IMR-90 (cell line): ENCODE measurements around the gene NDUFS5. TPM values are rescaled to one million over a fixed set of nuclear protein-coding genes. Genes with fewer than 3 reads are reported as not detected.

ENCODE experiments used
- ATAC-seq: fragments of 200-7000 bp; cut with Tn5 transposase; 2 replicates; pipeline ENCODE4 v1.9.1; 2020; ENCODE audit warnings: low read depth, mild to moderate bottlenecking, moderate library complexity
- BruUV-seq: library from RNA; stranded (reverse); fragments of 400-500 nt; replicated peaks from 2 replicates; lab custom pipeline; 2021; lab: Mats Ljungman, UMichigan
- CTCF ChIA-PET: fragments of 300-600 bp; formaldehyde crosslinking; extraction: SDS; loops from one replicate; lab custom pipeline; 2021; ENCODE audit warnings: antibody characterized with exemption; lab: Yijun Ruan, JAX
- POLR2A ChIA-PET: fragments of 300-600 bp; sonication (Branson Sonifier 250); formaldehyde crosslinking; loops from one replicate; lab custom pipeline; 2022; ENCODE audit warnings: antibody characterized with exemption; ENCODE audit not compliant: unreplicated experiment; lab: Charles Lee
- DNase-seq: peaks from one replicate; pipeline ENCODE4 v3.0.0; 2013
- H2AFZ ChIP-seq: replicated peaks from 2 replicates; pipeline ENCODE3; 2013; ENCODE audit warnings: low read length, mild to moderate bottlenecking; ENCODE audit not compliant: poor library complexity
- H2AK5ac ChIP-seq: 2 replicates; pipeline ENCODE4 v1.6.1; 2013; ENCODE audit warnings: low read depth, low read length, inconsistent platforms
- H2AK9ac ChIP-seq: replicated peaks from 2 replicates; pipeline ENCODE3; 2013; ENCODE audit warnings: mild to moderate bottlenecking, low read depth, low read length, moderate library complexity; ENCODE audit not compliant: poor library complexity
- H2BK120ac ChIP-seq: 2 replicates; pipeline ENCODE4 v1.6.1; 2013; ENCODE audit warnings: low read depth, low read length, inconsistent platforms
- H2BK15ac ChIP-seq: 3 replicates; pipeline ENCODE4 v1.6.1; 2013; ENCODE audit warnings: low read depth, low read length, inconsistent platforms
- H2BK20ac ChIP-seq: 2 replicates; pipeline ENCODE4 v1.6.1; 2013; ENCODE audit warnings: low read depth, mild to moderate bottlenecking, inconsistent platforms, low read length, moderate library complexity
- H2BK5ac ChIP-seq: 2 replicates; pipeline ENCODE4 v1.6.1; 2013; ENCODE audit warnings: mild to moderate bottlenecking, low read depth, low read length, inconsistent platforms; ENCODE audit not compliant: poor library complexity, severe bottlenecking
- H3K14ac ChIP-seq: replicated peaks from 2 replicates; pipeline ENCODE4 v1.6.1; 2013; ENCODE audit warnings: low read depth, low read length, inconsistent platforms
- H3K18ac ChIP-seq: 2 replicates; pipeline ENCODE4 v1.6.1; 2013; ENCODE audit warnings: low read depth, low read length, control low read depth
- H3K23ac ChIP-seq: 2 replicates; pipeline ENCODE4 v1.6.1; 2013; ENCODE audit warnings: low read depth, low read length, inconsistent platforms
- H3K27ac ChIP-seq: 2 replicates; pipeline ENCODE4 v1.5.1; 2013; ENCODE audit warnings: mild to moderate bottlenecking, control low read depth, low read length; ENCODE audit not compliant: insufficient read depth
- H3K27me3 ChIP-seq: 2 replicates; pipeline ENCODE4 v1.6.1; 2013; ENCODE audit warnings: low read length; ENCODE audit not compliant: control insufficient read depth, insufficient read depth
- H3K36me3 ChIP-seq: 2 replicates; pipeline ENCODE4 v1.6.1; 2013; ENCODE audit warnings: low read length, mixed read lengths; ENCODE audit not compliant: control insufficient read depth, insufficient read depth
- H3K4ac ChIP-seq: 2 replicates; pipeline ENCODE4 v1.6.1; 2013; ENCODE audit warnings: low read depth, low read length, inconsistent platforms
- H3K4me1 ChIP-seq: 2 replicates; pipeline ENCODE4 v1.6.1; 2013; ENCODE audit warnings: low read length, mixed read lengths; ENCODE audit not compliant: control insufficient read depth, insufficient read depth
- H3K4me2 ChIP-seq: 2 replicates; pipeline ENCODE4 v1.6.1; 2013; ENCODE audit warnings: low read depth, mild to moderate bottlenecking, control low read depth, low read length, moderate library complexity
- H3K4me3 ChIP-seq: 2 replicates; pipeline ENCODE4 v1.5.1; 2013; ENCODE audit warnings: low read depth, mild to moderate bottlenecking, control low read depth, low read length, moderate library complexity; ENCODE audit not compliant: insufficient read depth
- H3K56ac ChIP-seq: 2 replicates; pipeline ENCODE4 v1.6.1; 2013; ENCODE audit warnings: low read length, inconsistent platforms; ENCODE audit not compliant: insufficient read depth; ENCODE audit errors: extremely low read depth
- H3K79me1 ChIP-seq, 2 experiments: 2 replicates each; pipeline ENCODE4 v1.6.1; 2013; ENCODE audit warnings: low read length in 2 of 2, inconsistent platforms in 1 of 2, low read depth in 1 of 2
- H3K9ac ChIP-seq: 2 replicates; pipeline ENCODE4 v1.6.1; 2013; ENCODE audit warnings: low read depth, low read length, control low read depth
- H3K9me1 ChIP-seq: 2 replicates; pipeline ENCODE4 v1.6.1; 2013; ENCODE audit warnings: low read length, inconsistent platforms; ENCODE audit not compliant: insufficient read depth
- H3K9me3 ChIP-seq: 2 replicates; pipeline ENCODE4 v1.6.1; 2013; ENCODE audit warnings: low read length; ENCODE audit not compliant: control insufficient read depth, insufficient read depth
- H4K20me1 ChIP-seq: 2 replicates; pipeline ENCODE4 v1.6.1; 2013; ENCODE audit warnings: low read length, inconsistent platforms; ENCODE audit not compliant: insufficient read depth
- H4K5ac ChIP-seq: 2 replicates; pipeline ENCODE4 v1.6.1; 2013; ENCODE audit warnings: mild to moderate bottlenecking, low read depth, low read length, control low read depth
- H4K8ac ChIP-seq, 2 experiments: 2 replicates each; pipeline ENCODE4 v1.6.1; 2013; ENCODE audit warnings: low read depth in 2 of 2, low read length in 2 of 2, control low read depth in 1 of 2, inconsistent platforms in 1 of 2
- H4K91ac ChIP-seq: 2 replicates; pipeline ENCODE4 v1.6.1; 2013; ENCODE audit warnings: low read depth, low read length, inconsistent platforms; ENCODE audit not compliant: insufficient read depth
- BHLHE40 ChIP-seq: fragments of 150-350 bp; IDR thresholded peaks from 2 replicates; pipeline ENCODE4 v1.6.1; 2016; ENCODE audit warnings: mild to moderate bottlenecking, low read depth, low read length
- CEBPB ChIP-seq: IDR thresholded peaks from 2 replicates; pipeline ENCODE4 v1.6.1; 2012; ENCODE audit warnings: low read depth, low read length, improper control_type of control experiment
- CHD1 ChIP-seq: IDR thresholded peaks from 2 replicates; pipeline ENCODE4 v1.6.1; 2012; ENCODE audit warnings: low read depth, low read length, improper control_type of control experiment
- CTCF ChIP-seq: conservative IDR thresholded peaks from 2 replicates; pipeline ENCODE4 v1.5.1; 2012; ENCODE audit warnings: mild to moderate bottlenecking, low read depth, low read length, improper control_type of control experiment
- ELK1 ChIP-seq: fragments of 150-350 bp; IDR thresholded peaks from 2 replicates; pipeline ENCODE4 v1.6.1; 2016; ENCODE audit warnings: low read depth, mild to moderate bottlenecking, low read length, moderate library complexity, borderline replicate concordance
- FOS ChIP-seq: fragments of 150-350 bp; IDR thresholded peaks from 2 replicates; pipeline ENCODE4 v1.6.1; 2016; ENCODE audit warnings: low read depth, low read length
- MAFK ChIP-seq: IDR thresholded peaks from 2 replicates; pipeline ENCODE4 v1.6.1; 2012; ENCODE audit warnings: low read depth, low read length, improper control_type of control experiment
- MAZ ChIP-seq: IDR thresholded peaks from 2 replicates; pipeline ENCODE4 v1.6.1; 2012; ENCODE audit warnings: low read depth, mild to moderate bottlenecking, low read length, improper control_type of control experiment, moderate library complexity, borderline replicate concordance
- MXI1 ChIP-seq: IDR thresholded peaks from 2 replicates; pipeline ENCODE4 v1.6.1; 2012; ENCODE audit warnings: low read depth, mild to moderate bottlenecking, low read length, moderate library complexity, borderline replicate concordance
- POLR2A ChIP-seq: IDR thresholded peaks from 2 replicates; pipeline ENCODE4 v1.6.1; 2012; ENCODE audit warnings: mild to moderate bottlenecking, low read depth, low read length
- RCOR1 ChIP-seq: IDR thresholded peaks from 2 replicates; pipeline ENCODE4 v1.6.1; 2012; ENCODE audit warnings: mild to moderate bottlenecking, low read length, improper control_type of control experiment; ENCODE audit not compliant: insufficient replicate concordance
- RFX5 ChIP-seq: IDR thresholded peaks from 2 replicates; pipeline ENCODE4 v1.8.0; 2012; ENCODE audit warnings: low read depth, mild to moderate bottlenecking, low read length, moderate library complexity
- SMC3 ChIP-seq: fragments of 150-350 bp; IDR thresholded peaks from 2 replicates; pipeline ENCODE4 v1.6.1; 2016; ENCODE audit warnings: low read depth, mild to moderate bottlenecking, antibody characterized with exemption, low read length, moderate library complexity
- USF2 ChIP-seq: fragments of 150-350 bp; IDR thresholded peaks from 2 replicates; pipeline ENCODE4 v1.6.1; 2017; ENCODE audit warnings: mild to moderate bottlenecking, antibody characterized with exemption, low read length, low read depth
- WGBS, 2 experiments: methylation state at CpG; one replicate each; pipeline versions ENCODE4 v1.1.5 to v1.1.7; 2013; ENCODE audit warnings: missing lambda C conversion rate in 2 of 2; ENCODE audit not compliant: insufficient read length in 1 of 2; ENCODE audit errors: extremely low coverage in 2 of 2; 5-methylcytosine and 5-hydroxymethylcytosine counted together
- dilution Hi-C: fragments of 300-500 bp; cut with HindIII; formaldehyde crosslinking; loops from one replicate; pipeline ENCODE4 v1.14.3; 2018; ENCODE audit warnings: low sequenced_read_pairs; ENCODE audit not compliant: unreplicated experiment
- in situ Hi-C: fragments of 300-500 bp; cut with MboI; formaldehyde crosslinking; loops from 3 replicates; pipeline ENCODE4 v1.14.3; 2019; ENCODE audit warnings: low sequenced_read_pairs, inconsistent platforms, mixed read lengths
- intact Hi-C: fragments of 100-400 bp; cut with micrococcal nuclease; formaldehyde crosslinking; loops from 2 replicates; pipeline ENCODE4 v1.10.0; 2022
- polyA plus RNA-seq, 3 experiments: library from polyadenylated mRNA; depleted of rRNA; stranded (reverse); fragments of >200 nt; gene quantifications; 2 replicates each; pipeline ENCODE4 v1.2.3, GENCODE V29; 2012; ENCODE audit warnings: low replicate concordance in 1 of 3
- total RNA-seq: library from RNA; depleted of rRNA; stranded (reverse); fragments of >200 nt; gene quantifications from 2 replicates; pipeline ENCODE4 v1.2.3, GENCODE V29; 2012

NDUFS5 gene
- total and polyA plus RNA-seq, 2 of the 4 experiments (the other 2 are of a cell fraction), result 645 to 1,092 TPM

- no peak overlapping the region for H4K91ac ChIP-seq
- H3K4me1 ChIP-seq, result no peaks in the 10 kb centered on the region; the same call in 1 of the 2 replicates
- H3K9ac ChIP-seq, result no peak overlapping the region
- no peak overlapping the region for H3K23ac ChIP-seq
- no peaks in the 10 kb centered on the region for H4K20me1 ChIP-seq
- no peak overlapping the region for H4K5ac ChIP-seq
- WGBS, 2 experiments, result no CpG with 5 or more reads among the region's 4 CpGs
- H2BK15ac ChIP-seq, result no peak overlapping the region
- H3K27ac ChIP-seq, result no peak overlapping the region
- no peak overlapping the region for H2AK5ac ChIP-seq
- no peak overlapping the region for H3K4me3 ChIP-seq
- ATAC-seq (no peak), DNase-seq (no peak)
- in situ Hi-C loops (no loop called here), dilution Hi-C loops (no loop called here), intact Hi-C loops (loop anchor here (5.0 kb wide), 1 partner anchor 37 kb away; no protein-coding TSS in a partner anchor)
- no peak overlapping the region for H3K4ac ChIP-seq
- H2BK20ac ChIP-seq, result no peak overlapping the region
- TF ChIP-seq MXI1 (no peak), RFX5 (no peak), POLR2A (no peak), SMC3 (no peak), USF2 (no peak), CEBPB (no peak), FOS (no peak), RCOR1 (no peak), BHLHE40 (no peak), MAZ (no peak), MAFK (no peak), CHD1 (no peak), ELK1 (no peak), CTCF (no peak)
- no peak overlapping the region for H4K8ac ChIP-seq
- H3K36me3 ChIP-seq, result peaks cover 8% of the 10 kb centered on the region; the same call in 1 of the 2 replicates
- H3K27me3 ChIP-seq, result no peaks in the 10 kb centered on the region
- ChIA-PET POLR2A (no interaction called here), CTCF (no interaction called here)
- peaks cover 12% of the 10 kb centered on the region for H3K9me1 ChIP-seq
- no peak overlapping the region for H2AFZ ChIP-seq
- H3K14ac ChIP-seq, result no peak overlapping the region
- BruUV-seq, result no TSS peak
- H2BK120ac ChIP-seq, result no peak overlapping the region
- H3K4me2 ChIP-seq, result no peak overlapping the region
- H2BK5ac ChIP-seq, result no peak overlapping the region
- H3K56ac ChIP-seq, result no peak overlapping the region
- no peaks in the 10 kb centered on the region for H3K9me3 ChIP-seq
- H3K18ac ChIP-seq, result no peak overlapping the region
- H2AK9ac ChIP-seq, result no peak overlapping the region
- no peaks in the 10 kb centered on the region for H3K79me1 ChIP-seq
Observed at GRCh38 chr1:39050001-39050400, 23.9 kb downstream of the NDUFS5 start.
